GM12891 (cell line): ENCODE data around the gene HNMT.

ENCODE experiments used
- DNase-seq: peaks from one replicate; pipeline ENCODE4 v3.0.0; 2011; ENCODE audit warnings: low spot score; ENCODE audit not compliant: insufficient read length
- FAIRE-seq: peaks from 2 replicates; lab custom pipeline; 2011; peaks lifted over from hg19 to GRCh38; lab: Jason Lieb, UNC
- PAX5 ChIP-seq: IDR thresholded peaks from 2 replicates; pipeline ENCODE4 v1.6.1; 2011; ENCODE audit warnings: low read length, moderate library complexity, mild to moderate bottlenecking; ENCODE audit not compliant: insufficient read depth, severe bottlenecking
- POLR2A ChIP-seq: IDR thresholded peaks from 2 replicates; pipeline ENCODE4 v1.6.1; 2011; ENCODE audit warnings: low read depth, low read length, control low read depth
- POLR2AphosphoS5 ChIP-seq: IDR thresholded peaks from 2 replicates; pipeline ENCODE4 v1.6.1; 2011; ENCODE audit warnings: low read depth, low read length, control low read depth
- POU2F2 ChIP-seq: IDR thresholded peaks from 2 replicates; pipeline ENCODE4 v1.6.1; 2011; ENCODE audit warnings: low read depth, mild to moderate bottlenecking, control low read depth, low read length, moderate library complexity
- SPI1 ChIP-seq: IDR thresholded peaks from 2 replicates; pipeline ENCODE4 v1.6.1; 2011; ENCODE audit warnings: low read depth, low read length, control low read depth
- TAF1 ChIP-seq: IDR thresholded peaks from 2 replicates; pipeline ENCODE4 v1.6.1; 2011; ENCODE audit warnings: low read depth, low read length, control low read depth

HNMT gene

GRCh38 chr2:137945229-137945628 lies 19.0 kb upstream of the HNMT start:
- TF ChIP-seq SPI1 (no peak), POLR2A (no peak), PAX5 (no peak), POLR2AphosphoS5 (no peak), POU2F2 (no peak), TAF1 (no peak)
- FAIRE-seq (no peak), DNase-seq (no peak)

- no peak for TF ChIP-seq POLR2AphosphoS5
- TF ChIP-seq TAF1 = no peak
- no peak for TF ChIP-seq PAX5
- no peak for TF ChIP-seq POLR2A
- no peak for TF ChIP-seq POU2F2
- TF ChIP-seq SPI1 = no peak
- DNase-seq = no peak
- FAIRE-seq = no peak
These were observed 18.0 kb upstream of the HNMT start for GRCh38 chr2:137946227-137946626.

- FAIRE-seq = no peak
These were observed 17.1 kb upstream of the HNMT start for GRCh38 chr2:137947032-137947727.

GRCh38 chr2:137947728-137948336 lies 16.4 kb upstream of the HNMT start:
- TF ChIP-seq SPI1 (0 out of 2 replicates have a peak, but pooled peaks have one; percentile 12), POLR2AphosphoS5 (no peak)
- peak; percentile 2 for DNase-seq
- peak; percentile 72 for FAIRE-seq

More at GRCh38 chr2:137947032-137947727, 17.1 kb upstream of the HNMT start:
- DNase-seq = no peak
- no peak for TF ChIP-seq PAX5
- TF ChIP-seq SPI1 = peak; percentile 75
- TF ChIP-seq POLR2AphosphoS5 = no peak
- TF ChIP-seq POLR2A = no peak
- TF ChIP-seq POU2F2 = no peak
- no peak for TF ChIP-seq TAF1

GRCh38 chr2:137948894-137949293 lies 15.4 kb upstream of the HNMT start:
- TF ChIP-seq TAF1 (no peak), POU2F2 (no peak), SPI1 (no peak), POLR2A (no peak), PAX5 (no peak), POLR2AphosphoS5 (no peak)
- DNase-seq (no peak), FAIRE-seq (no peak)

GRCh38 chr2:137950238-137950637 lies 14.0 kb upstream of the HNMT start:
- DNase-seq = no peak
- no peak for FAIRE-seq
- TF ChIP-seq POLR2AphosphoS5 (no peak), TAF1 (no peak)

GRCh38 chr2:137951586-137951985 lies 12.7 kb upstream of the HNMT start:
- TF ChIP-seq POLR2AphosphoS5 (no peak), POLR2A (no peak), SPI1 (no peak), TAF1 (no peak), POU2F2 (no peak), PAX5 (no peak)
- FAIRE-seq (no peak), DNase-seq (no peak)

- DNase-seq (no peak), FAIRE-seq (no peak)
- TF ChIP-seq SPI1 (no peak), TAF1 (no peak), PAX5 (no peak), POLR2A (no peak), POU2F2 (no peak), POLR2AphosphoS5 (no peak)
These were observed 11.6 kb upstream of the HNMT start for GRCh38 chr2:137952586-137953129.

- FAIRE-seq = no peak
- TF ChIP-seq TAF1 = no peak
- TF ChIP-seq POU2F2 = no peak
- no peak for TF ChIP-seq SPI1
- no peak for DNase-seq
These were observed 8.7 kb upstream of the HNMT start for GRCh38 chr2:137955536-137955935.
